Ovary (tissue), 9 donors: Measurements from ENCODE around the gene SLC23A3. TPM values are rescaled to one million over a fixed set of nuclear protein-coding genes. Genes with fewer than 3 reads are reported as not detected.
A peak's percentile ranks its signal among the peaks of the same experiment; 100 is the strongest.

Experiments used
- DNase-seq, 5 donors: peaks; one replicate each; pipeline ENCODE4 v3.0.0-alpha.2; 2019 to 2020
- H3K27ac ChIP-seq, 2 donors: fragments of 200-600 bp; one replicate each; pipeline versions ENCODE4 v1.5.1 to v1.8.0; 2019 to 2022
- H3K27me3 ChIP-seq: fragments of 200-600 bp; one replicate; pipeline ENCODE4 v1.8.0; 2022
- H3K36me3 ChIP-seq: fragments of 200-600 bp; sonication (generic); one replicate; pipeline ENCODE4 v1.5.1; 2019
- H3K4me1 ChIP-seq: one replicate; pipeline ENCODE4 v1.8.1; 2013; ENCODE audit warnings: mild to moderate bottlenecking, moderate library complexity; ENCODE audit not compliant: insufficient read depth
- H3K4me3 ChIP-seq: fragments of 200-600 bp; sonication (generic); one replicate; pipeline ENCODE4 v1.5.1; 2017
- H3K9me3 ChIP-seq, 2 donors: fragments of 200-600 bp in 1 of 2; sonication (generic) in 1 of 2; one replicate each; pipeline versions ENCODE4 v1.5.1 to v1.8.1; 2013 to 2019; ENCODE audit warnings: mild to moderate bottlenecking in 1 of 2, moderate library complexity in 1 of 2
- EP300 ChIP-seq: sonication (generic); formaldehyde crosslinking; IDR thresholded peaks from one replicate; pipeline ENCODE4 v1.6.1; 2017; ENCODE audit warnings: antibody characterized with exemption
- POLR2A ChIP-seq: fragments of 450-650 bp; IDR thresholded peaks from one replicate; pipeline ENCODE4 v1.6.1; 2017; ENCODE audit warnings: antibody characterized with exemption, mild to moderate bottlenecking, moderate library complexity
- WGBS, 3 donors: extraction: QIAGEN DNeasy Blood & Tissue Kit in 1 of 3; methylation state at CpG; one replicate each; pipeline versions ENCODE4 v1.1.5 to v1.1.7; 2013 to 2017; 5-methylcytosine and 5-hydroxymethylcytosine counted together
- intact Hi-C, 4 donors: fragments of 100-400 bp; cut with DNase I; formaldehyde crosslinking; loops; one replicate each; pipeline versions ENCODE4 v1.11.0 to v1.15.1; 2022 to 2023
- polyA plus RNA-seq, 2 donors: library from polyadenylated mRNA; stranded (reverse); fragments of 200-250 nt in 1 of 2; fragments of 350-450 nt in 1 of 2; fragmentation: Illumina TruSeq in 1 of 2; extraction: RNeasy Lipid Tissue Mini Kit (QIAGEN cat#74804) in 1 of 2; gene quantifications; one replicate each; pipeline ENCODE4 v1.2.3, GENCODE V29; 2013 to 2014
- total RNA-seq, 7 donors: library from RNA; depleted of rRNA in 2 of 7; stranded (reverse); fragments of >200 nt in 2 of 7; fragmentation: NEBNext Ultra II Directional in 3 of 7; extraction: Animal tissue kit (Norgen Biotek cat#: 25700) in 3 of 7; gene quantifications; one replicate each; pipeline versions ENCODE4 v1.1.0 to v1.2.4, GENCODE V29; 2016 to 2023
- TF ChIP-seq, protein P1 (sequence below), 3 donors: fragments of 450-650 bp in 2 of 3; fragments of 200-600 bp in 1 of 3; IDR thresholded peaks; one replicate each; pipeline versions ENCODE4 v1.5.1 to v1.8.0; 2016 to 2022; ENCODE audit warnings: antibody characterized with exemption in 3 of 3, mild to moderate bottlenecking in 1 of 3
- donor health status: DM: no; HTN: no; CAD: no; lungs with moderate emphysema.
- donor health status: DM: no; HTN: no; CAD: no.
- donor health status: Bipolar disorder and iron deficiency.
- donor health status: DM: yes; HTN: yes; CAD: no.
- donor health status: DM: no; HTN: no; CAD: no.
- donor health status: DM: yes; HTN: yes; CAD: no.

Gene SLC23A3
- total and polyA plus RNA-seq, 9 donors: 0.81 to 4.5 (median 1.3) TPM

GRCh38 chr2:219161097-219161496 is 8.7 kb downstream of the SLC23A3 start:
- intact Hi-C loops: loop anchor here in 3 of 4 donors (2.0 to 10.0 kb wide), 6 partner anchors 16 to 374 kb away; partner anchors contain the start of genes DNPEP (in 2 of the 3) and CNPPD1 (in 1 of the 3)
- no peaks in the 10 kb centered on the region for H3K9me3 ChIP-seq

GRCh38 chr2:219160186-219161017 is 9.4 kb downstream of the SLC23A3 start, which contains the start of gene NHEJ1:
Gene NHEJ1 (minus strand): TSS chr2:219160815. CDS start chr2:219158362, 2,453 bp downstream.
- Histone ChIP-seq H3K4me1 (peaks cover 5% of the 10 kb centered on the region), H3K27ac (peak within 1 kb of the TSS; percentile 87 to 93), H3K9me3 (no peaks in the 10 kb centered on the region), H3K4me3 (peak within 1 kb of the TSS; percentile 66), H3K27me3 (no peaks in the 10 kb centered on the region), H3K36me3 (no peaks in the 10 kb centered on the region)
- peak; percentile 97 to 99 (median 98) for DNase-seq
- 0 to 1% (median 0%) methylated on average over 50 to 70 of the region's 70 CpGs for WGBS, 3 donors
- peak; percentile 62 for TF ChIP-seq POLR2A
- TF ChIP-seq, protein P1, sequence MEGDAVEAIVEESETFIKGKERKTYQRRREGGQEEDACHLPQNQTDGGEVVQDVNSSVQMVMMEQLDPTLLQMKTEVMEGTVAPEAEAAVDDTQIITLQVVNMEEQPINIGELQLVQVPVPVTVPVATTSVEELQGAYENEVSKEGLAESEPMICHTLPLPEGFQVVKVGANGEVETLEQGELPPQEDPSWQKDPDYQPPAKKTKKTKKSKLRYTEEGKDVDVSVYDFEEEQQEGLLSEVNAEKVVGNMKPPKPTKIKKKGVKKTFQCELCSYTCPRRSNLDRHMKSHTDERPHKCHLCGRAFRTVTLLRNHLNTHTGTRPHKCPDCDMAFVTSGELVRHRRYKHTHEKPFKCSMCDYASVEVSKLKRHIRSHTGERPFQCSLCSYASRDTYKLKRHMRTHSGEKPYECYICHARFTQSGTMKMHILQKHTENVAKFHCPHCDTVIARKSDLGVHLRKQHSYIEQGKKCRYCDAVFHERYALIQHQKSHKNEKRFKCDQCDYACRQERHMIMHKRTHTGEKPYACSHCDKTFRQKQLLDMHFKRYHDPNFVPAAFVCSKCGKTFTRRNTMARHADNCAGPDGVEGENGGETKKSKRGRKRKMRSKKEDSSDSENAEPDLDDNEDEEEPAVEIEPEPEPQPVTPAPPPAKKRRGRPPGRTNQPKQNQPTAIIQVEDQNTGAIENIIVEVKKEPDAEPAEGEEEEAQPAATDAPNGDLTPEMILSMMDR (IDR thresholded peaks at IDR 0.05): peak; percentile 94 to 99 (median 95)
- no peak for TF ChIP-seq EP300
- intact Hi-C loops: loop anchor here in 3 of 4 donors (2.0 to 10.0 kb wide), 6 partner anchors 16 to 374 kb away; partner anchors contain the start of genes DNPEP (in 2 of the 3) and CNPPD1 (in 1 of the 3)

More at GRCh38 chr2:219161097-219161496, 8.7 kb downstream of the SLC23A3 start:
- DNase-seq: no peak
- Histone ChIP-seq H3K27me3 (no peaks in the 10 kb centered on the region), H3K27ac (peak overlapping the region in 1 of 2 donors; percentile 93), H3K4me1 (peaks cover 5% of the 10 kb centered on the region), H3K36me3 (no peaks in the 10 kb centered on the region), H3K4me3 (peak overlapping the region; percentile 66)
- WGBS, 3 donors: 59 to 66% (median 65%) methylated on average over 4 of the region's 4 CpGs
- TF ChIP-seq EP300 (no peak), POLR2A (no peak)
- TF ChIP-seq, protein P1 (IDR thresholded peaks at IDR 0.05): no peak

GRCh38 chr2:219159771-219160185 is 10.1 kb downstream of the SLC23A3 start:
- H3K27ac ChIP-seq: peak overlapping the region; percentile 87 to 93
- H3K27me3 ChIP-seq: no peaks in the 10 kb centered on the region
- H3K4me1 ChIP-seq: peaks cover 5% of the 10 kb centered on the region
- TF ChIP-seq, protein P1 (IDR thresholded peaks at IDR 0.05): no peak
- TF ChIP-seq EP300: no peak
- no peak for TF ChIP-seq POLR2A
- intact Hi-C loops: loop anchor here (2.0 to 10.0 kb wide), 8 partner anchors 17 to 375 kb away; partner anchors contain the start of genes DNPEP (in 2 of the 4), CNPPD1 (in 1 of the 4) and CRYBA2 (in 1 of the 4)
- H3K9me3 ChIP-seq: no peaks in the 10 kb centered on the region
- 2 to 3% (median 2%) methylated on average over 18 of the region's 18 CpGs for WGBS, 3 donors
- peak overlapping the region; percentile 66 for H3K4me3 ChIP-seq
- DNase-seq: no peak
- H3K36me3 ChIP-seq: no peaks in the 10 kb centered on the region

- intact Hi-C loops: loop anchor here in 2 of 4 donors (5.0 to 10.0 kb wide), 2 partner anchors 101 to 164 kb away; partner anchors contain the start of gene CRYBA2 (in 1 of the 2)
- Histone ChIP-seq H3K4me3 (no peak overlapping the region), H3K27me3 (no peaks in the 10 kb centered on the region), H3K4me1 (peaks cover 5% of the 10 kb centered on the region), H3K27ac (no peak overlapping the region), H3K36me3 (no peaks in the 10 kb centered on the region), H3K9me3 (no peaks in the 10 kb centered on the region)
- no peak for DNase-seq
- TF ChIP-seq, protein P1 (IDR thresholded peaks at IDR 0.05): no peak
- TF ChIP-seq POLR2A: no peak
- no peak for TF ChIP-seq EP300
- WGBS, 3 donors: 83 to 86% (median 85%) methylated on average over 3 of the region's 3 CpGs
Measured at GRCh38 chr2:219158586-219158985, 11.2 kb downstream of the SLC23A3 start.
